ENCODE results near the gene GTPBP3. TPM values are rescaled to one million over a fixed set of nuclear protein-coding genes. Genes with fewer than 3 reads are reported as not detected.
"Not testable (repeated sequence)": the region's sequence is repeated elsewhere in the genome, so short reads cannot be mapped to it uniquely, and the experiment has no call there.

Gene GTPBP3
- total RNA-seq, 2 donors from 2014 or later, result 20.7 to 72.5 TPM

GRCh38 chr19:17358395-17358794 lies 21.0 kb downstream of the GTPBP3 start:
- Histone ChIP-seq H3K36me3 (no peaks in the 10 kb centered on the region), H3K4me3 (no peak overlapping the region), H3K27ac (peak overlapping the region in 1 of 2 donors; percentile 38), H3K4me1 (ENCODE audit: control insufficient read depth in 1 of 2, low read depth in 2 of 2) (peaks cover 0 to 9% of the 10 kb centered on the region in 2 donors), H3K9me3 (no peaks in the 10 kb centered on the region), H3K27me3 (replicated peaks; ENCODE audit: insufficient read depth) (no peaks in the 10 kb centered on the region)
- no peak for TF ChIP-seq CTCF (IDR thresholded peaks at IDR 0.05)
- DNase-seq (ENCODE audit: low spot score) (no peak), ATAC-seq (ENCODE audit: insufficient number of reproducible peaks, low FRiP score, low read depth) (no peak)

GRCh38 chr19:17359905-17360800 lies 22.8 kb downstream of the GTPBP3 start:
- no peak for TF ChIP-seq CTCF (IDR thresholded peaks at IDR 0.05)
- H3K9me3 ChIP-seq, result no peaks in the 10 kb centered on the region
- peaks cover 0 to 9% of the 10 kb centered on the region in 2 donors for H3K4me1 ChIP-seq (ENCODE audit: control insufficient read depth in 1 of 2, low read depth in 2 of 2)
- H3K36me3 ChIP-seq, result no peaks in the 10 kb centered on the region
- H3K4me3 ChIP-seq, result no peak overlapping the region
- H3K27ac ChIP-seq, result no peak overlapping the region
- no peaks in the 10 kb centered on the region for H3K27me3 ChIP-seq (replicated peaks; ENCODE audit: insufficient read depth)
- ATAC-seq (ENCODE audit: insufficient number of reproducible peaks, low FRiP score, low read depth) (no peak), DNase-seq (ENCODE audit: low spot score) (no peak)

GRCh38 chr19:17363852-17364605 lies 26.7 kb downstream of the GTPBP3 start:
- not testable (repeated sequence) for H3K9me3 ChIP-seq; H3K27ac ChIP-seq; H3K36me3 ChIP-seq; ATAC-seq (ENCODE audit: insufficient number of reproducible peaks, low FRiP score, low read depth); H3K4me1 ChIP-seq (ENCODE audit: control insufficient read depth in 1 of 2, low read depth in 2 of 2); DNase-seq (ENCODE audit: low spot score); H3K27me3 ChIP-seq (replicated peaks; ENCODE audit: insufficient read depth); H3K4me3 ChIP-seq

GRCh38 chr19:17365361-17365760 lies 28.0 kb downstream of the GTPBP3 start:
- Histone ChIP-seq H3K27me3 (replicated peaks; ENCODE audit: insufficient read depth) (no peaks in the 10 kb centered on the region), H3K27ac (no peak overlapping the region), H3K4me3 (no peak overlapping the region), H3K36me3 (no peaks in the 10 kb centered on the region), H3K4me1 (ENCODE audit: control insufficient read depth in 1 of 2, low read depth in 2 of 2) (peaks cover 2 to 4% of the 10 kb centered on the region in 2 donors), H3K9me3 (no peaks in the 10 kb centered on the region)
- ATAC-seq (ENCODE audit: insufficient number of reproducible peaks, low FRiP score, low read depth) (no peak), DNase-seq (ENCODE audit: low spot score) (no peak)
- no peak for TF ChIP-seq CTCF (IDR thresholded peaks at IDR 0.05)

GRCh38 chr19:17370026-17370587 lies 32.8 kb downstream of the GTPBP3 start:
- no peaks in the 10 kb centered on the region for H3K9me3 ChIP-seq
- no peak overlapping the region for H3K4me3 ChIP-seq
- peak overlapping the region in 1 of 2 donors; percentile 15 for H3K27ac ChIP-seq
- H3K4me1 ChIP-seq (ENCODE audit: control insufficient read depth in 1 of 2, low read depth in 2 of 2), result peaks cover 3 to 6% of the 10 kb centered on the region in 2 donors
- no peaks in the 10 kb centered on the region for H3K36me3 ChIP-seq
- H3K27me3 ChIP-seq (replicated peaks; ENCODE audit: insufficient read depth), result no peaks in the 10 kb centered on the region
- no peak for DNase-seq (ENCODE audit: low spot score)
- no peak for TF ChIP-seq CTCF (IDR thresholded peaks at IDR 0.05)
- peak; percentile 55 for ATAC-seq (ENCODE audit: insufficient number of reproducible peaks, low FRiP score, low read depth)

All from thoracic aorta (tissue), 2 donors.